ENCODE measurements around the gene PRRG4.
"Not testable (repeated sequence)": the region's sequence is repeated elsewhere in the genome, so short reads cannot be mapped to it uniquely, and the experiment has no call there.

The PRRG4 gene

GRCh38 chr11:32831221-32831620 lies 1.5 kb downstream of the PRRG4 start:
- no peak for DNase-seq

GRCh38 chr11:32833921-32834320 lies 4.2 kb downstream of the PRRG4 start:
- DNase-seq, result no peak

GRCh38 chr11:32836946-32837345 lies 7.2 kb downstream of the PRRG4 start:
- no peak for DNase-seq

GRCh38 chr11:32838505-32839274 lies 9.0 kb downstream of the PRRG4 start:
- DNase-seq, result no peak

- no peak for DNase-seq
Observed at GRCh38 chr11:32839308-32839707, 9.6 kb downstream of the PRRG4 start.

GRCh38 chr11:32840587-32840986 lies 10.9 kb downstream of the PRRG4 start:
- no peak for DNase-seq

GRCh38 chr11:32843544-32843943 lies 13.8 kb downstream of the PRRG4 start:
- no peak for DNase-seq

GRCh38 chr11:32847511-32847910 lies 17.8 kb downstream of the PRRG4 start:
- DNase-seq, result no peak

- DNase-seq, result no peak
Observed at GRCh38 chr11:32849761-32850160, 20.0 kb downstream of the PRRG4 start.

- DNase-seq, result no peak
Observed at GRCh38 chr11:32851251-32851650, 21.5 kb downstream of the PRRG4 start.

- DNase-seq, result no peak
Observed at GRCh38 chr11:32852207-32852606, 22.5 kb downstream of the PRRG4 start.

- no peak for DNase-seq
Observed at GRCh38 chr11:32855601-32856000, 25.9 kb downstream of the PRRG4 start.

- no peak for DNase-seq
Observed at GRCh38 chr11:32858731-32859130, 29.0 kb downstream of the PRRG4 start.

- DNase-seq, result no peak
Observed at GRCh38 chr11:32861850-32862577, 32.3 kb downstream of the PRRG4 start.

GRCh38 chr11:32864555-32864954 lies 34.8 kb downstream of the PRRG4 start:
- DNase-seq, result no peak

- not testable (repeated sequence) for DNase-seq
Observed at GRCh38 chr11:32868752-32869151, 39.0 kb downstream of the PRRG4 start.

- no peak for DNase-seq
Observed at GRCh38 chr11:32870676-32871075, 40.9 kb downstream of the PRRG4 start.

GRCh38 chr11:32874132-32874531 lies 44.4 kb downstream of the PRRG4 start:
- DNase-seq, result no peak

GRCh38 chr11:32881286-32881685 lies 51.6 kb downstream of the PRRG4 start:
- DNase-seq, result no peak

GRCh38 chr11:32883421-32883820 lies 53.7 kb downstream of the PRRG4 start:
- DNase-seq, result no peak

- no peak for DNase-seq
Observed at GRCh38 chr11:32884023-32884422, 54.3 kb downstream of the PRRG4 start.

- no peak for DNase-seq
Observed at GRCh38 chr11:32884770-32885384, 55.1 kb downstream of the PRRG4 start.

GRCh38 chr11:32885556-32885955 lies 55.8 kb downstream of the PRRG4 start:
- DNase-seq, result peak; percentile 60

GRCh38 chr11:32886180-32886579 lies 56.5 kb downstream of the PRRG4 start:
- DNase-seq, result no peak

Data from SHP77 treated with DMSO at 0.1 percent for 48 hours (cell line).